Measurements from ENCODE around the gene DMWD.
"Not testable (repeated sequence)": the region's sequence is repeated elsewhere in the genome, so short reads cannot be mapped to it uniquely, and the experiment has no call there.

Gene DMWD

DNA sequence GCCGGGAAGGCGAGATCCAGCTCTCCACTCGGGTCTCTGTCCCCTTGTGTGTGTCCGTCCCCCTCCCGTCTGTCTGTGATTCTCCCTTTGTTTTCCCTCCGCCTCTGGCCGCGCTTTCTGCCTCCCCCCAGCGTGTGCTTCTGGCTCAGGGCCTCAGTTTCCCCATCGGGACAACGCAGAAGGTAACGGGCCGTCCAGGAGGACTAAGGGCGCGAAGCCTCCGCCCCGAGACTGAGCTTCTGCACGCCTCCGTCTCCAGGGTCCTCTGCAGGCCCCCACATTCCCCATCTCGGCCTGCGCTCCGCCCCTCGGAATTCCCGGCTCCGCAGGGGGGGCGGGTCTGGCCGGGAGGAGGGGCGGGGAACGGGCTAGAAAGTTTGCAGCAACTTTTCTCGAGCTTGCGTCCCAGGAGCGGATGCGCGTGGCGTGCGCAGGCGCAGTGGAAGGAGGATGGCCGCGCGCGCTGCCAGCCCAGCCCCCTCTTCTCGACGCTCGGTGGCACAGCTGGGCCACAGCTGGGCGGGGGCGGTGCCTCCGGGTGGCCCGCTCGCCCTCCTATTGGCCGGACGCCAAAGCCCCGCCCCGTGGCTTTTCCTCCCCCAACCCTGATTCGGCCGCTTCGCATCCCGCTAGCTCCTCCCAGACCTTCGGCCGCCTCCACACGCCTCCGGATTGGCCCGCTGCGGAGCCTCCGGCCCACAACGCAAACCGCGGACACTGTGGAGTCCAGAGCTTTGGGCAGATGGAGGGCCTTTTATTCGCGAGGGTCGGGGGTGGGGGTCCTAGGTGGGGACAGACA, 23.5 kb downstream of the DMWD start, which contains the start of gene SIX5:
Gene SIX5 (minus strand): TSS at position 269 of the 799 bp plus-strand sequence. CDS start 408 bp downstream, outside the sequence.
- peak; percentile 97 to 98 for DNase-seq

DNA sequence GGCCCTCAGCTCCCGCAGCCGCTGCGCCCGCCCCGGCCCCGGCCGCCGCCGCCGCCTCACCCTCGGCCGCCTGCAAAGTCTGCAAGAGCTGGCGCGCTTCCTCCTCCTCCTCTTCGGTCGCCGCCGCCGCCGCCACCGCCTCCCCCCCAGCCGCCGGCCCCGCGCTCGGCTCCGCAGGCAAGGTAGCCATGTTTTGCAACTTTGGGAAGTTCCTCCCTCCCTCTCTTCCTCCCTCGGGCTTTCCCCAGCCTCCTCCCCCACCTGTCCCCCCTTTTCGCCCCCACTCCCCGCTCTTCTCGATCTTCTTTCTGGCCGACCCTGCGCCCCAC, 24.0 kb downstream of the DMWD start:
- peak; percentile 35 to 39 for DNase-seq

DNA sequence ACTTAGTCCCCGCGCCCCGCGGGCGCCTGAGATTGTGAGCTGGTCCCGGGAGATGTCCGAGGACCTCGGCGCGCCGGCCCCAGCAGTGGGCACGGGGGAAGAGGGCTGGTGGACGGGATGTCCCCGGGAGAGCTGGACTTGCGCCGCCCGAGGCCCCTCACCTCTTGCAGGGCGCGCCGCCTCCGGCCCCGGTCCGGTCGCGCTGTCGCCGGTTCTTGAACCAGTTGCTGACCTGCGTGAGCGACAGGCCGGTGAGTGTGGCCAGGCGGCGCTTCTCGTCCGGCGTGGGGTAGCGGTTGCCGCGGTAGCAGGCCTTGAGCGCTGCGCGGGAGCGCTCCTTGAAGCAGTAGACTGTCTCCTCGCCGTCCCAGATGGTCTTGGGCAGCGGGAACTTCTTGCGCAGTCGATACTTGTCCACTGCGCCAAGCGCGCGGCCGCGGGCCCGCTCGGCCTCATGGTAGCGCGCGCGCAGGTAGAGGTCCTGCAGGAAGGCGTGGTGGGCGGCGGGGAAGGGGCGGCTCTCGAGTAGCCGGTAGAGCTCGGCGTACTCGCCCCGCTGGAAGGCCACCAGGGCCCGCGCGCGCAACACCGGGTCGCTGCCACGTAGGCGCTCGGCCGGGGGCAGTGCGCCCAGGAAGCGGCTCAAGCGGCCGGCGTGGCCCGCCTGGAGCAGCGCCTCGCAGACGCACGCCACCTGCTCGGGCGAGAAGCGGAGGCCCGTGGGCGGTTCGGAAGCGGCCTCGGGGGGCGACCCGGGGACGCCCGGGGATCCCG, 24.6 kb downstream of the DMWD start:
- peak in 1 of 2 donors; percentile 22 for DNase-seq

DNA sequence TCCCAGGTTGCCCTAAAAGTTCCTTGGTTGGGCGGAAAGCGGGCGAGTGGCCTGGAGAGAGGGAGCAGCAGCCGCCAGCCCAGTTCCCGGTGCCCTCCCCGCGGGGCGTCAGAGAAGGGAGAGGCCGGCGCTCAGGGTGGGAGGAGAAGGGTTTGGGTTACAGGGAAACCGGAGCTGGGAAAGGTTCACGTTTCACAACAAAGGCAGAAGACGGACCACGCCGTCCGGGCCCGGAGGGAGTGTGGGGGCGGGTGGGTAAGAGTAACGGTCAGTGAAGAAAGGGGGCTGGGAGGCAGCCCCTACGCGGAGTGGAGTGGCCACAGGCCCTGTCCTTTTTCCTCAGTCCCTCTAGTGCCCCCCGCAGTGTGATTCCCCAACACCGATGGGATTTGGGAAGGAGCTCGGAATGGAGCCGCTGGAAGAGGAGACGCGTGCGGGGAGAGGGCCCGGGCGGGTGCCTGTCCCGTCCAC, 25.2 kb downstream of the DMWD start:
- no peak for DNase-seq

DNA sequence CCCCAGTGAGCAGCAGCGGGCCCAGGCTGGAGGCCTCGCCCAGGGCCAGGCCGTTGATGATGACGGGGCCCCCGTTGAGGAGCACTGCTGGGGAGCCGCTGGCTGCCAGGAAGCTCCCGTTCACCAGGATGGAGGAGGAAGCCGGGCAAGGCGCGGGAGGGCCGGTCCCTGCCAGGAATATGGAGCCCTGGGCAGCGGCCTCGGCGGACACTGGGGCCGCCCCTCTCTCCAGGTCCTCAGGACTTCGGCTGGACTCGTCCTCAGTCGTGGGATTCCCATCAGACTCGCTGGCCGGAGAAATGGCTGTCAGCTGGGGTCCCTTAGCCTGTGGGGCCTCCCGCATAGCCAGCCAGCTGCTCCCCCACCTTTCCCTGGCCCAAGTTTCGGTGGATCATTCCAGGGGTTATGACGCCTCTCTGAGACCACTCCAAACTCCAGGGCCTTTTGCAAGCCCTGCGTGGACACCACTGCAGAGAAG, 25.7 kb downstream of the DMWD start:
- DNase-seq = no peak

DNA sequence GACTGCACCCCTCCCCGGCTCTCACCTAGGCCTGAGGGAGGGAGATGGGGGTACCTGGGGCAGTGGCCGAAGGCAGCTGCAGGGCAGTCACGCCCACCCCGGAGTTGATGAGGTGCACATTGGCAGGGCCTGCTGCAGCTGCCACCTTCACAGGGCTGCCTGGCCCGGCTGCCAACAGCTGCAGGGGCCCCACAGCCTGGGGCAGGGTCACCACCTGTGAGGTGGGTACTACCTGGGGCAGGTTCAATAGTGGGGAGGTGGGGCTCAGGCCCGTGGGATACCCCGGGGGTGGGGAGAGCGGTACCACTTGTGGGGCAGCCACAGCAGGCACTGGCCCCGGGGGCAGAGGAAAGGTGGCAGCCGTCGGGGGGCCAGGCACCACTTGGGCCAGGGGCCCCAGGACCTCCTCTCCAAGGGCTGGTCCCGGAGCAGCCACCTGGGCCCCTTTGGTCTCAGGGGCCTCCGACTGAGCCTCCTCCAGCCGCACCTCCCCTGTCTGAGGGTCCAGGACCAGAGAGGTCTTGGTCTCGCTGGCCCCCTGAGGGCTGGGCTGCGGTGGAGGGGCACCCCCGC, 26.3 kb downstream of the DMWD start:
- DNase-seq = no peak

DNA sequence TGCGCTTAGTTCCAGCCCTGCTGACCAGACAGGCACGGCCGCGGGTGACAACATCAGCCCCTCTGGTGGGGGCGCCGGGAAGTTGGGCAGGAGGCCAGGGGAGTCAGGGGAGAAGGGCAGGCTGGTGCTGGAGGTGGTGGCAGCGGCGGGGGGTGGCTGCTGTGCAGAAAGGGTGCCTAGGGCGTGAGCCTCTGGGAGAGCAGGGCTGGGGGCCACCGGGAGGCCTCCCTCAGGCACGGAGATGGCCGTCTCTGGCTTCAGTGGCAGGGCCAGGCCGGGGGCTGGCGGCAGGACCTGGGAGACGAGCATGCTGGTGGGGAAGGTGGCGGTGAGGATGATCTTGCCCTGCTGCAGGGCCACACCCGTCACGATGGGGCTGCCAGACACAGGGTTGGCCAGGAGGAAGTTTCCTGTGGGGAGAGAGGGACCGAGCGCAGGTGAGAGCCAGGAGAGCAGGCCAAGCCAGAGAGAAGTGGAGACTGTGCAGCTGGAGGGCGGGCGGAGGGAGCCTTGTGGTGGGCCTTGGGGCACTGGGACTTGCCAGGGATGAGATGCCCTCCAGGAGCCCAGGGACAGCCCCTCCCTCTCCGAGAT, 26.8 kb downstream of the DMWD start:
- DNase-seq = no peak

DNA sequence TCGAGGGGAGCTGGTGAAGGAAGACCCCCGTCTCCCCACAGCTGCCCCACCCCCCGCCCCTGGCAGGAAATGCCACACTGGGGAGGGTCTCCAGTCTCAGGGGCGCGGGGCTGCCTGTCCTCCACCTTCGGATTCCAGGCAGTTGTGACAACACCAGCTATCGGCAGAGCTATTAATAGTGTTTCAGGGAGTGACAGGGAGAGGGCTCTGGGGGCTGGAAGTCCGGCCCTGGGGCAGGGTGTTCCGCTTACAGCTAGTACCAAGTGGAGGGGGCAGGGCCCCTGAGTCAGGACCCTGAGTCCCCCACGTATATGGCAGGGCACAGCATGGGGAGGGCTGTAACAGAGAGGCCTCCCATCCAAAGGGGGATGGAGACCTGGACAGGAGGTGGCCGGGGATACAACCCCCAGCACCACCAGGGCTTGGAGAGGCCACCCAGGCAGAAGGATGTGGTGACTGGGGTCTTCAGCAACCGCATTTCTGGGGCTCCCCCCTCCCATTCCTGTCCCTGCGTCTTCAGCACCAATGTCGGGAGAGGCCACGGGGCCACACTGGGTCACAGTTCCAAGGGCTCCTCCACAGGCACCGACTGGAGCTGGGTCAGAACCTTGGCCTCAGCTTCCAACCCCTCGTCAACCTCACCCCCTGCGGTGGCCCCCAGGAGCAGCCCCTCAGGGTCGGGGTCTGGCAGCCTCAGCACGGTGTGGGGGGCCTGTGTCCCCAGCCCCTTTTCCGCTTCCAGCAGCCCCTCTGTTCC, 27.5 kb downstream of the DMWD start:
- no peak for DNase-seq

DNA sequence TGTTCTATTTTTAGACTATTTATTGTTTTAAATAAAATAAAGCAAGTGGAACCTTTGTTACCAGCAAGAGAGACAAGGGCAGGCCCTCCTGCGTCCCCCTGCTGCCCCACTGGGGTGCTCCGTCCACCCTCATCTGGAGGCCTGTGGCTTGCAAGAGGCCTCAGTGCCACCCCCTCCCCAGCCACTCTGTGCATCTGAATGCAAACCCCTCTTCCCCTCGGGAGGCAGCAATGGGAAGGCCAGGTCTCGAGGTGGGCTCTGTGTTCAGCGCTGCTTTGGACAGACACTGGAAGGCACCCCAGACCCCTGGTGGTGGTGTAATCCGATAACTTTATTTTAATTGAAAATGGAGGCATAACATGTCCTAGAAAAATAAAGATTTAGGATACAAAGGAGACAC, 28.2 kb downstream of the DMWD start:
- DNase-seq = no peak

DNA sequence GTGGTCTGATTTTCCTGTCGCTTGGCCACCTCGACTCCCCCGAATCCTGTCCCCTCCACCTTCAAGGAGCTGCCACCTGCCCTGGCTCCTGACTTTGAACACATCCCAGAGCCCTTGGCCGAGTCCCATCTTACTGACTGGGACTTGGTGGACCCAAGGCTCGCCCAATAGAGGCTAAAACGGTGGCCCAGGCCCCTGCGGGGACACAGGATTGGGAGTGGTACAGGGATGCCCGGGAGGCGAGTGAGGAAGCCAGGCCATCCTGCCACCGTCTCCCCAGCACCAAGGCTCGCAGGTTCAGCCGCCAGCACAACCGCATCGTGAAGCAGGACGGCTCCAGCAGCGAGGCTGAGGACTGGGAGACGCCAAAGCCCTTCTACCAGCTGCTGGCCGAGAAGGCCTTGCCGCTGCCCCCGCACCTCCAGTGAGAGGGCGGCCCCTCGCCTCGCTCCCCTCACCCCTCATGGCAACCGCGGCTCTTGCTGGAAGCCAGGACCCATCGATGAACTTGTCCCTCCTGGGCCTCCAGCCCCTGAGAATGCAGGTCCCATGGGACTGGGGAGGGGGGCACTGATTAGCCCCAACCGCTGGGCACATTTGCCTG, 28.9 kb downstream of the DMWD start:
- DNase-seq = no peak

DNA sequence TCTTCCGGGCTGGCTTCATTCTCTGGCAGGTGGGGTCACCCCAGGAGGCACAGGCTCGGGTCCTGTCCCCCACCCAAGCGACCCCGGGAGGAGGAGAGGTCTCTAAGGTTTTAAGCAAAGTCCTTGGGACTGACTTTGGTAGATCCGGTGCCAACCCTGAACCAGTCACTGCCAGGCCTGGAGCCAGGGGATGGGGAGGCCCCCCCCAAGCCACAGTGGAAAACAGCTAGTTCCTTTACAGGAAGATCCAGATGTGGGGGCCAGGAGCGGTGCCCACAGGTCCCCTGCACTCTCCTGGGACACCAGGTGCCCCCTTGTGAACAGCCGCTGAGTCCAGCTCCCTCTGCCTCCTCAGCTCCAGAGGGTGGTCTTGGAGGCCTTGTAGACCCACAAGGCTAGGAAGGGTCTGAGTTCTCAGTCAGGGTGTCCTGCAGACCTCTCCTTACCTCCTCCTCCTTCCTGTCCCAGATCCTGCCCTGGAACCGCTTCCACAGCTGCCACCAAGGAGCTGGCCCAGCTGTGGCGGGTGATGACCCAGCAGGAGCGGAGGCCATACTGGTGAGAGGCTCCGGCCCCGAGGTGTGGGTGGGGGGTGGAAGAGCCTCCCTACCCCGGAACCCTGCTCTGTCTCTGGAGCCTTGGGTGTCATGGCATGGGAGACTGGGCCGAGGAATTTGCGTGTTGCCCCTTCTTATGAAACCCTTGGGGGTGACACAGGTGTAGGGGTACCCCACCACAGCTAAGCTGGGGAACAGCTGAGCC, 29.6 kb downstream of the DMWD start:
- DNase-seq = no peak

DNA sequence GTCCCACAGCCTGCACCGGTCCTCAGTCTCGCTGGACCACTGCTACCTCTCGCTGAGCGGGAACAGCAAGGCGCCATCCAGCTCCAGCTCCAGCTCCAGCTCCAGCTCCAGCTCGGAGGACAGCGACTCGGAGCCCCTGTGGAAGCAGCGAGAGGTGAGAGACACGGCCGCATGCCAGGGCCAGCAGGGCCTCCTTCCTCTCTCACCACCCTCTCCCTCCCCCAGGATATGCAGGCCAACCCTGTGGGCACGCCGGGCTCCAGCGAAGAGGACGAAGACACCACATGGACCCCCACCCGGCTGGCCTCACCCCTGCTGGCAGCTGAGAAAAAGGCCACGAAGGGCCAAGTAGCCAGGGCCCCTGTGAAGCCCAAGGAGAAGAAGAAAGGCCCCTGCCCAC, 30.9 kb downstream of the DMWD start:
- DNase-seq = no peak

DNA sequence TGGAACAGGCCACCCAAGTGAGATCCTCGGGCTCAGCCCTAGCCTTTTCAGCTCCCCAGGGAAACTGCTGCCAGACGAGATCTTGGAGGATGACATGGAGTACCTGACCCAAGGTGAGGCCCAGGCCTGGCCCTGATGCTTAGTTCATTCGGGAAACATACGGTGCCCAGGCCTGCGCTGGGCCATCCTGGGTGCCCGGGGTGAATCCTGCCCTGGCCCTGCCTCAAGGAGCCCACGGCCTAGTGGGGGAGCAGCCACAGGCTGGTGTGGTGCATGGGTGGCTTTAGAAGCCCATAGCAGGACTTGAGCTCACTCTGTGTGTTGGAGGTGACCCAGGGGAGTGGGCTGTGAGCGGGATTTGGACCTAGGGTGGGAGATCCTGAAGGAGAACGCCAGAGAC, 33.7 kb downstream of the DMWD start:
- DNase-seq = no peak

DNA sequence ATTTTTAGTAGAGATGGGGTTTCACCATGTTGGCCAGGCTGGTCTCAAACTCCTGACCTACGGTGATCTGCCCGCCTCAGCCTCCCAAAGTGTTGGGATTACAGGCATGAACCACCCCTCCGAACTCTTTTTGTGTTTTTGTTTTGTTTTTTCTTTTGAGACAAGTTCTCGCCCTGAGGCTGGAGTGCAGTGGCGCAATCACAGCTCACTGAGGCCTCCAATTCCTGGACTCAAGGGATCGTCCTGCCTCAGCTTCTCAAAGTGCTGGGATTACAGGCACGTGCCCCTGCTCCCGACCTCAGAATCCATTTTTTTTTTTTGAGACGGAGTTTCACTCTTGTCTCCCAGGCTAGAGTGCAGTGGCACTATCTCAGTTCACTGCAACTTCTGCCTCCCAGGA, 35.0 kb downstream of the DMWD start:
- DNase-seq = no peak

DNA sequence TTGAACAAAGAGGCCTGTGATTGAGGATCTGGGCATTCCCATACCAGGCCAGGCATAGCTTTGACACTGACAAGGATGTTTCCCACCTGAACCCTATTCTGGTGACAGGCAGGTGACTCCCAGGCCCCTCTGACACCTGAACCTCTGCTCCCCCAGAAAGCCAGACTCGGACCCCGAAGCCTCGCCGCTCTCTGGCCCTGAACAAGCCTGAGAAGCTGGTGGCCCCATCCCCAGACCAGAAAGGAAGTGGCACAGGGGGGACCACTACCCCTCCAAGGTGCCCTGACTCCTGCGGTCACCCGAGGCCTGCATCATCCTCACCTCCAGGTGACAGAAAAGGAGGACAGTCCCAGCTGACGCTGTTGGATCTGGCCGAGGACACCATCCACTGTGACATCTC, 38.3 kb downstream of the DMWD start:
- DNase-seq = no peak

DNA sequence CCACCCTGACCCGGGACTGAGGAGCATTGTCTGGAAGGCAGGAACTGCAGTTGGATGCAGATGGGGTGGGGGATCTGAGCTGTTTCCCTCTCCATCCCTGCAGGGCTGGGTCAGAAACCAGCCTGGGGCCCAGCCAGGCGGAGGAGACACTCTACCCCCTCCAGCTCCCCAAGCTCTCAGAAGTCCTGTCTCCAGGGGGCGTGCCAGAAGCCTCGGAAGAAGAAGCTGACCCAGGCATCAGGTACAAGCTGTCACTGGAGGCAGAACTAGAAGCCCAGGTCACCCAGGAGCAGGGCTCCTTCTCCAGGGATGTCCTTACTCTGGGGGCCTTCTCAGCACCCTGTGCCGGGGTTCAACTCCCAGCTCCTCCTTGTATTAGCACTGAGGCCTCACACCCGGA, 39.1 kb downstream of the DMWD start:
- no peak for DNase-seq

DNA sequence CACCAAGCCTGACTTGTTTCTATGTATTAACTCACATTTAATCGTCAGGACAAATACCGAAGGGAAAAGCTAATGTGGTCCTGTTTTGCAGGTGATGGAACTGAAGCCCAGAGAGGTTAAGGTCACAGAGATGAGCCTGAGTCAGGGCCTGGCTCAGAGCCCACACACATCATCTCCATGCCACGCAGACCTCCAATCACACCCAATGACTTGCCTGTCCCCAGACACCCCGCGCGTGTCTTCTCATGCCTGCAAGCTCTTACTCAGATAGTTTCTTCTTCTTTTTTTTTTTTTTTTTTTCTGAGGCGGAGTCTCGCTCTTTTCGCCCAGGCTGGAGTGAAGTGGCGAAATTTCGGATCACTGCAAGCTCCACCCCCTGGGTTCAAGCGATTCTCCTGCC, 40.0 kb downstream of the DMWD start:
- DNase-seq = no peak

DNA sequence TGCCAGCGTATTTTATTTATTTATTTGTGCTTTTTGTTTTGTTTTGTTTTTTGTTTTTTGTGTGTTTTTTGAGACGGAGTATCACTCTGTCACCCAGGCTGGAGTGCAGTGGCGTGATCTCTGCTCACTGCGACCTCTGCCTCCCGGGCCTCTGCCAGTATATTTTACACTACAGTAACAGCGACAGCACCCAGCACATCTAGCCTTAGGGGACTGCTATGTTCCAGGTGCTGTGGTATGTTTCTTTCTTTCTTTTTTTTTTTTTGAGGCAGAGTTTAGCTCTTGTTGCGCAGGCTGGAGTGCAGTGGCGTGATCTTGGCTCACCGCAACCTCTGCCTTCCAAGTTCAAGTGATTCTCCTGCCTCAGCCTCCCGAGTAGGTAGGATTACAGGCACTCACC, 41.2 kb downstream of the DMWD start:
- DNase-seq = not testable (repeated sequence)

DNA sequence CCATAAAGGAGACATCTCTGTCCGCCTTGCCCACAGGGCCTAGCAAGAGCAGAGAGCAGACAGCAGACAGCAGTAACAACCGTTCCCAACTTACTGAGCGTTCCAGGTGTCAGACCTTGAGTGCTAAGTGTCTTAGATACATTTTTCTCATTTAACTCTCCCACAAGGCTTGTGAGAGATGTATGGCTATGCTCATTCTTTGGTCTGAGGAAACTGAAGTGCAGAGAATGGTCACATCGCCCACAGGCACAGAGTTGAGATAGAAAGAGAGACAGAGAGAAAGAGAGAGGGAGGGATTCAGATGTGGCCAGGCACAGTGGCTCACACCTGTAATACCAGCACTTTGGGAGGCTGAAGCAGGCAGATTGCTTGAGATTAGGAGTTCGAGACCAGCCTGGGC, 45.1 kb downstream of the DMWD start:
- DNase-seq = no peak

DNA sequence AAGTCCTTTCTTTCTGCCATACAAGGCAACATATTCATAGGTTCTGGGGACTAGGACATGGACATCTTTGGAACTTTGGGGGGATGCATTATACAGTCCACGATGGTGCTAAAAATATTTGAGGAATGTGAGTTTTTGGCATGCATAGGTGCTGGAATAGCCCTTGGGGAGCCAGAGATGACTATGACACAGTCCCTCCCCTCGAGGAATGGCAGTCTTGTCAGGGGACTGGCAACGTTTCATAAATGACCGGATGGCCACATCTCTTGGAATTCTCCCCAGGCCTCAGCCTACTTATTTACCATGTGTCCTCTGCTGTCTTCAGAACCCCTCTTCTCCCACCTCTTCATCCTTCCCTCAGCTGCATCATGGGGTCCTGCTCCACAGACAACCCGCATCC, 45.8 kb downstream of the DMWD start:
- no peak for DNase-seq

DNA sequence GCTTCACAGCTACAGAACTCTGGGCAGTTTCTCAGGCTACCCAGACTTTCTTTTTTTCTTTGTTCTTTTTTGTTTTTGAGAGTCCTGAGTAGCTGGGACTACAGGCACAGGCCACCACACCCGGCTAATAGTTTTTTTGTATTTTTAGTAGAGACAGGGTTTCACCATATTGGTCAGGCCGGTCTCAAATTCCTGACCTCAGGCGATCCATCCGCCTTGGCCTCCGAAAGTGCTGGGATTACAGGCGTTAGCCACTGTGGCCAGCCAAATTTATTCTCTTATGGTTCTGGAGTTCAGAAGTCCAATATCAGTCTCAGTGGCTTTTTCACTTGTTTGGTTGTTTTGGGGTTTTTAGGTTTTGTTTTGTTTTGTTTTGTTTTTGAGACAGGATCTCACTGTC, 47.0 kb downstream of the DMWD start:
- DNase-seq = no peak

All from stimulated activated CD4-positive, alpha-beta T cell treated with anti-CD3 and anti-CD28 coated beads, Interleukin-2, amount 100 ng/mL, for 48 hours (primary cell).